HAP-1 (cell line): ENCODE data around the gene ORC5.

ENCODE experiments used
- DNase-seq, 2 experiments: peaks; one replicate each; pipeline ENCODE4 v3.0.0-alpha.2; 2016 to 2020; ENCODE audit warnings: low spot score in 2 of 2
- H3K27me3 ChIP-seq: fragments of 250-450 bp; sonication (Bioruptor Pico); 2 replicates; pipeline ENCODE4 v1.5.1; 2020; ENCODE audit warnings: low read depth, mild to moderate bottlenecking, moderate library complexity
- H3K36me3 ChIP-seq: fragments of 250-450 bp; sonication (Bioruptor Pico); replicated peaks from 2 replicates; pipeline ENCODE4 v1.5.1; 2020; ENCODE audit warnings: mild to moderate bottlenecking
- H3K4me1 ChIP-seq: fragments of 250-450 bp; sonication (Bioruptor Pico); 2 replicates; pipeline ENCODE4 v1.5.1; 2020; ENCODE audit warnings: mild to moderate bottlenecking
- H3K4me3 ChIP-seq: fragments of 250-450 bp; sonication (Bioruptor Pico); 2 replicates; pipeline ENCODE4 v1.5.1; 2020; ENCODE audit warnings: mild to moderate bottlenecking, moderate library complexity
- H3K9me3 ChIP-seq: fragments of 250-450 bp; sonication (Bioruptor Pico); 2 replicates; pipeline ENCODE4 v1.5.1; 2020; ENCODE audit warnings: mild to moderate bottlenecking, moderate library complexity
- in situ Hi-C: fragments of 300-500 bp; cut with MboI; formaldehyde crosslinking; loops from 3 replicates; pipeline ENCODE4 v1.14.3; 2020; ENCODE audit warnings: low sequenced_read_pairs, inconsistent platforms, mixed read lengths

Gene ORC5

DNA sequence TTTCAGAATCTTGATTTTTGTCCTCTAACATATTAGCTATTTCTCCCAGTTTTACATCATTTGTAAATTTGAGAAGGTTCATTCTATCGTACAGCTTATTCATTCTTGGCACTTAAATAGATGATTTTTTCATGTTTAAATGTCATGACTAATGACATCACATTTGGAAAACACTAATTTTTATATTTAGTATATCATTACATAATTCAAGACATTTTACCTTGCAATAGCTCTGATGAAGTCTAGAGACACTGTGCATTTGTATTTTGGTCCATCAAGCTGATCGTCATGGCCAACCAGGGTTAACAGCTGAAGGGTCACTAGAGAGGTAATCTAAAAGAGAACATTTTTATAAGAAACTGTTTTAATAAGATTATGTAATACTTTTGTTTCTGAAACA, 71.3 kb downstream of the ORC5 start:
- in situ Hi-C loops, result no loop called here
- no peak for DNase-seq
- H3K4me1 ChIP-seq, result peaks cover 3% of the 10 kb centered on the region; the same call in 1 of the 2 replicates
- H3K4me3 ChIP-seq, result no peak overlapping the region
- peaks cover 5% of the 10 kb centered on the region for H3K36me3 ChIP-seq
- no peaks in the 10 kb centered on the region for H3K9me3 ChIP-seq
- no peaks in the 10 kb centered on the region for H3K27me3 ChIP-seq

- Histone ChIP-seq H3K4me1 (peaks cover 3% of the 10 kb centered on the region; the same call in 1 of the 2 replicates), H3K4me3 (no peak overlapping the region), H3K9me3 (no peaks in the 10 kb centered on the region), H3K27me3 (no peaks in the 10 kb centered on the region), H3K36me3 (peaks cover 5% of the 10 kb centered on the region)
- in situ Hi-C loops, result no loop called here
- no peak for DNase-seq
Measured at GRCh38 chr7:104135760-104136558, 71.9 kb downstream of the ORC5 start.

DNA sequence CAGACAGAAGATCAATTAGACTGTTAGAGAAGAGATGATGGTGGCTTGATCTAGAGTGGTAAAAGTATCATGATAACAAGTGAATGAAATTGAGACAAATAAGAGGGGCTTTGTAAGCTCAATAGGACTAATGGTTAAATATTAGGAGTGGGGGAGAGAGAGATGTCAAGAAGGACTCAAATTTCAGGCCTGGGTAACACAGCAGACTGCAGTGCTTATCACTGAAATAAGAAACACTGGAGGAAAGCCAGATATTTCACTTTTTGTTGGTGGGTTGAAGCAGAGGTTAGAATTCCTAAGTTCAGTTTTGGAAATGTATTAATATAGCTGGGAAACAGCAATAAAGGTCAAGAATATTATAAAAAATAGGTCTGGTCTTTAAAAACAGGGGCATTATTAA, 74.6 kb downstream of the ORC5 start:
- no peak for DNase-seq
- in situ Hi-C loops, result no loop called here
- no peaks in the 10 kb centered on the region for H3K27me3 ChIP-seq
- H3K4me3 ChIP-seq, result no peak overlapping the region
- peaks cover 9% of the 10 kb centered on the region for H3K36me3 ChIP-seq
- H3K4me1 ChIP-seq, result no peaks in the 10 kb centered on the region
- H3K9me3 ChIP-seq, result no peaks in the 10 kb centered on the region

DNA sequence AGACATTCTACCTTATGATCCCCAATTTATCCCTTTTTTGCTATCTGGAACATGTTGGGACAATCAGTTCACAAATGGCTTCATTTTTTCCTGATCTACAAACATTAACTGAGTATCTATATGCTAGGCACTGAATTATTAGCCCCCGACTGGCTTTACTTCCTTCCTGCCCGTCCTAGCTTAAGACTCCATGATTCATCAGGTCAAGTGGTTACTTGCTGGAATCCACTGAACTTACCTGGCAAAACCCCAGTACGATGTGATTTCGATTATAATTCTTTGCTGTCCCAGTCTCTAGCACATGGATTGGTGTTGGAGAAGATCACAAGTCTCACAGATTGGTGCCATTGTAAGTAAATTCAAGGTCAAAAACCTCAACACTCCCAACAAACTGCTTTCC, 77.1 kb downstream of the ORC5 start:
- DNase-seq, result no peak
- H3K4me1 ChIP-seq, result no peaks in the 10 kb centered on the region
- H3K36me3 ChIP-seq, result peaks cover 7% of the 10 kb centered on the region; the same call in 1 of the 2 replicates
- H3K4me3 ChIP-seq, result no peak overlapping the region
- H3K9me3 ChIP-seq, result no peaks in the 10 kb centered on the region
- in situ Hi-C loops, result no loop called here
- H3K27me3 ChIP-seq, result no peaks in the 10 kb centered on the region

GRCh38 chr7:104127204-104127603, 80.6 kb downstream of the ORC5 start:
- Histone ChIP-seq H3K9me3 (no peaks in the 10 kb centered on the region), H3K27me3 (no peaks in the 10 kb centered on the region), H3K36me3 (0 out of 2 replicates have a peak, but pooled peaks cover 7% of the 10 kb centered on the region), H3K4me3 (no peak overlapping the region), H3K4me1 (no peaks in the 10 kb centered on the region)
- no peak for DNase-seq
- in situ Hi-C loops, result no loop called here

DNA sequence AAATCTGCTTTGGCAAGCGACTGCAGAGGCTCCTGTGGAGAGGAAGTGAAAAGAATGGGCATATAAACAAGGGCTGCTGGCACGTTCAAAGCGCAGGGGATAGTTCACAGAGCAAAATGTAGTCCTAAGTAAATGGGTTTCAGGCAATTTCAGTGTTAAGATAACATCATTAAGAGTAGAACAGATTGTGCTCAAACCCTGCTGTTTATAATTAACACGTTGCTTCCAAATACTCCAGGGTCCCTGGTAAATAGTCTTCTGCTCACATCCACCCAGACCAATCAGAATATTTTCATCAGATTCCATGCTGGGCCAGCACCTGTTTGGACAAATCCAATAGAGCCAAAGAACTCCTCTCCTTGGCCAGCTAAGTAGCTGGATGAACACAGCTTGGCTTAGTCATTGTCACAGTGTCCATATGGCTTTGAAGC, 81.4 kb downstream of the ORC5 start:
- H3K4me1 ChIP-seq, result no peaks in the 10 kb centered on the region
- no peaks in the 10 kb centered on the region for H3K9me3 ChIP-seq
- DNase-seq, result no peak
- no peaks in the 10 kb centered on the region for H3K27me3 ChIP-seq
- in situ Hi-C loops, result no loop called here
- H3K36me3 ChIP-seq, result 0 out of 2 replicates have a peak, but pooled peaks cover 7% of the 10 kb centered on the region
- no peak overlapping the region for H3K4me3 ChIP-seq

DNA sequence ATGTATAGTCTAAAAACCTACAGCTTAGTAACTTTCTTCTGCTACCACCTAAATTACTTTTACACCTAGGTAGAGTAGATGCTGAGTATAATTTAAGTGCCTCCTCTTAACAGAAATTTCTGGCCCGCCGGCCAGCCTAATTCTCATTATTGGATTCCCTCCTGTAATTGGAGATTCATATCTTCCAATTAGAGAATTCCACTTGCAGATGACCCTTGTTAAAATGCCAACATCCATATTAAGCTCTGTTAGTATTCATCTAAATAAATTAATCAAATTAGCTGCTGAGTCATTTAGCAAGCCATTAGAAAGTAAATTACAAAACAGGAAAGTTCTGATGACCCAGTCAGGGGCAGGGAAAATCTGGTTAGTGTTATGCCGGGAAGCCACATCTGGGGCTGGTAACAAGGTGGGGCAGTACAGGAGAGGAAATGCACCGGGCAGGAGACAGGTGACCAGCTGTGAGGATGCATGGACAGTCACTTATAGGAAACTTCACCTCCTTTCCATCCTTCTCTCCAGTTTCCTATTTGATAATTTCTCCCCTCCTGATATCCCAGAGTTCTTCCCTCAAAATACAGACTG, 82.8 kb downstream of the ORC5 start:
- no peaks in the 10 kb centered on the region for H3K4me1 ChIP-seq
- H3K27me3 ChIP-seq, result no peaks in the 10 kb centered on the region

GRCh38 chr7:104124469-104124868, 83.3 kb downstream of the ORC5 start:
- Histone ChIP-seq H3K27me3 (no peaks in the 10 kb centered on the region), H3K9me3 (no peaks in the 10 kb centered on the region), H3K36me3 (0 out of 2 replicates have a peak, but pooled peaks cover 7% of the 10 kb centered on the region), H3K4me1 (no peaks in the 10 kb centered on the region), H3K4me3 (no peak overlapping the region)
- DNase-seq, result no peak
- in situ Hi-C loops, result no loop called here

More for the DNA sequence above, 82.8 kb downstream of the ORC5 start:
- Histone ChIP-seq H3K9me3 (no peaks in the 10 kb centered on the region), H3K36me3 (0 out of 2 replicates have a peak, but pooled peaks cover 7% of the 10 kb centered on the region), H3K4me3 (no peak overlapping the region)
- DNase-seq, result no peak
- in situ Hi-C loops, result no loop called here

GRCh38 chr7:104123786-104124185, 84.0 kb downstream of the ORC5 start:
- no peaks in the 10 kb centered on the region for H3K4me1 ChIP-seq
- 0 out of 2 replicates have a peak, but pooled peaks cover 3% of the 10 kb centered on the region for H3K36me3 ChIP-seq
- H3K27me3 ChIP-seq, result no peaks in the 10 kb centered on the region
- DNase-seq, result no peak
- no peaks in the 10 kb centered on the region for H3K9me3 ChIP-seq
- in situ Hi-C loops, result no loop called here
- no peak overlapping the region for H3K4me3 ChIP-seq

DNA sequence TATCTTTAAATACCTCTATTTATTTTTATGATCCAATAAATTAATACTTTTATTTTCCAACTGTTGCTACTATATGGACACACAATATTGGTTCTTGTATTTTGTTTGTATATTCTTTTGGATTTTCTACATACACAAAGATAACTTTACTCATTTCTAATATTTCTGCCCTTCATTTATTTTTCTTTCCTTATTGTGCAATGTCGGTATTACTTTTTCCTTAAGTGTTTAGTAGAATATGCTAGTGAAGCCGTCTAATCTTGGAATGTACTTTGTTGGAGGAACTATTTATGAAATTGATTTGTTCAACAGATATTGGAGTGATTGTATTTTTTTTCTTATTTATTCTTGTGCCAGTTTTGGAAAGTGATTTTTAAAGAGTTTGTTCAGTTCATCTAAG, 94.0 kb downstream of the ORC5 start:
- H3K27me3 ChIP-seq, result no peaks in the 10 kb centered on the region
- H3K9me3 ChIP-seq, result no peaks in the 10 kb centered on the region
- DNase-seq, result no peak
- in situ Hi-C loops, result no loop called here
- H3K4me1 ChIP-seq, result peaks cover 20% of the 10 kb centered on the region
- no peaks in the 10 kb centered on the region for H3K36me3 ChIP-seq
- H3K4me3 ChIP-seq, result no peak overlapping the region

DNA sequence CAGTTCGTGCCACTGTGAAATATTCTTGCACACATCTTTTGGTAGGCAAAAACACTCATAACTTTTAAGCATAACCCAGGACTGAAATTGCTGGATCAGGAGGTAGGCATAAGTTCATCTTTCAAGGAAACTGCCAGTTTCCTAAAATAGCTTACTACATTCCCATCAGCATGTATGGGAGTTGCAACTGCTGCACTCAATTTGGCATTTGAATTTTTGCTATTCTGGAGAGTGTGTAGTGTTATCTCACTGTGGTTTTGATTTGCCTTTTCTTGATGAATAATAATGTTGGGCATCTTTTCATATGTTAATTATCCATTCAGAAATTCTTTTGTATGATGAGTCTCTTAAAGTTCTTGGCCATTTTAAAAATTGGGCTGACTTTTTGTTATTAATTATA, 95.2 kb downstream of the ORC5 start:
- Histone ChIP-seq H3K36me3 (no peaks in the 10 kb centered on the region), H3K9me3 (no peaks in the 10 kb centered on the region), H3K4me3 (no peak overlapping the region), H3K27me3 (no peaks in the 10 kb centered on the region), H3K4me1 (peaks cover 20% of the 10 kb centered on the region)
- in situ Hi-C loops, result no loop called here
- peak in 1 of 2 experiments; percentile 28 for DNase-seq

GRCh38 chr7:104111271-104111670, 96.5 kb downstream of the ORC5 start:
- in situ Hi-C loops, result no loop called here
- peaks cover 20% of the 10 kb centered on the region for H3K4me1 ChIP-seq

DNA sequence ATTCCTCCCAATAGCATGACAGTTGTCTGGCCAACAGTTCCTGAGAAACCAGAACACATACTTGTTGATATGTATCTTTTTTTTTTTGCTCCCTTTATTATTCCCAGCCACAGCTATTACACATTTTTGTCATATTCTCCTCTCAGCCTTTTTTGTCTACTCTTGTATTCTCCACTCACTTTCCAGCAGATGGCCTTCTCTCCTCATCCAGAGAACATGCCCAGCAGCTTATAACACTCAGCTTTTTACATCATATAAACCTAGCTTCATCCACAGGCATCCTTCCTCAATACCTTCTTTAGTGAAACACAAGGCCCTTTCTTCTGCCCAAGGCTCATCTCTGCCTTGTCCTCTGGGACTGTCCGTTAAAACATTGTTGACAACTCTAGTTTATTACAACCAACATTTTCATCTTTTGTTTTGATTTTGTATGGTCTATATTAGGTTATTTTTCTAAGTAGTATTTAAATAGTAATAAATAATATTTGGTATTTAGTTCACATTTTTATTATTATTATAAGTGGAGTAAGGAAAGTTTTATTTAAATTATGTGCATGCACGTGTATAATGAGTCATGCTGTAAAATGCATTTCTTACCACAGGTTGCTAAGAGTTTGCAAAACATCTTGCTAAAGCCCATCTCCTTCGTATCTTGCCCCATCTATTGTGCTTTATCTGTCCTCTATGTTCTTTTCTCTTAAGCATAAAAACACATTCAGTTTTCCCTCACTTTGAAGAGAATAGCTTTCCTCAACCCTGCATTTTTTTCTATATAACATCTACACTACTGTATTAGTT, 101.5 kb downstream of the ORC5 start:
- Histone ChIP-seq H3K36me3 (no peaks in the 10 kb centered on the region), H3K27me3 (no peaks in the 10 kb centered on the region), H3K4me1 (peaks cover 5% of the 10 kb centered on the region; the same call in 1 of the 2 replicates), H3K4me3 (no peak overlapping the region), H3K9me3 (no peaks in the 10 kb centered on the region)
- in situ Hi-C loops, result no loop called here
- DNase-seq, result no peak

More at GRCh38 chr7:104111271-104111670, 96.5 kb downstream of the ORC5 start:
- H3K9me3 ChIP-seq, result no peaks in the 10 kb centered on the region
- peak; percentile 40 to 48 for DNase-seq
- H3K4me3 ChIP-seq, result no peak overlapping the region
- no peaks in the 10 kb centered on the region for H3K36me3 ChIP-seq
- H3K27me3 ChIP-seq, result no peaks in the 10 kb centered on the region

- no peaks in the 10 kb centered on the region for H3K9me3 ChIP-seq
- no peak for DNase-seq
- H3K36me3 ChIP-seq, result no peaks in the 10 kb centered on the region
- no peaks in the 10 kb centered on the region for H3K27me3 ChIP-seq
- H3K4me1 ChIP-seq, result peaks cover 12% of the 10 kb centered on the region
- in situ Hi-C loops, result no loop called here
- H3K4me3 ChIP-seq, result no peak overlapping the region
Measured at GRCh38 chr7:104098890-104099289, 108.9 kb downstream of the ORC5 start.
